ENCODE measurements around the gene ARHGEF10L. TPM values are rescaled to one million over a fixed set of nuclear protein-coding genes. Genes with fewer than 3 reads are reported as not detected.

ARHGEF10L gene
- total RNA-seq, 1 donor from 2014 or later: 4.2 TPM

GRCh38 chr1:17700945-17701810 is 161.7 kb downstream of the ARHGEF10L start:
- no peak for DNase-seq (ENCODE audit: low read depth, low spot score)

GRCh38 chr1:17704176-17704575 is 164.7 kb downstream of the ARHGEF10L start:
- no peak for DNase-seq (ENCODE audit: low read depth, low spot score)

DNA sequence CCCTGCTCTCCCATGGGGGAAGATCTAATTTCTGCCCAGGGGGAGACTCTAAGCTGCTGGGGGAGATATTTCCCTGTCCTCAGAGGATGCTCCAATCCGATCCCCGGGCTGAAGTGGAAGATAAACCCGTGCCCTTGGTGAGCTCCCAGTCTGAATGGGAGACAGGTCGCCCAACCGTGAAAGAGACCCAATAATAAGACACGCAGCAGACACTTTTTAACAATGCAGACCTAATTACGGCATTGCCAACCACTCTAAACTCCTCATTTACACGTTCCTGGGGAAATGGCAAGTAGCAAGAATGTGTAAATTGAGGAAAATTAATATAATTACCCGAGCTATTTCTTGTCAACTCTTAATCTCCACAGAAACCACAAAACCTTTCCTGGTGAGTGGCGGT is 166.9 kb downstream of the ARHGEF10L start:
- no peak for DNase-seq (ENCODE audit: low read depth, low spot score)

DNA sequence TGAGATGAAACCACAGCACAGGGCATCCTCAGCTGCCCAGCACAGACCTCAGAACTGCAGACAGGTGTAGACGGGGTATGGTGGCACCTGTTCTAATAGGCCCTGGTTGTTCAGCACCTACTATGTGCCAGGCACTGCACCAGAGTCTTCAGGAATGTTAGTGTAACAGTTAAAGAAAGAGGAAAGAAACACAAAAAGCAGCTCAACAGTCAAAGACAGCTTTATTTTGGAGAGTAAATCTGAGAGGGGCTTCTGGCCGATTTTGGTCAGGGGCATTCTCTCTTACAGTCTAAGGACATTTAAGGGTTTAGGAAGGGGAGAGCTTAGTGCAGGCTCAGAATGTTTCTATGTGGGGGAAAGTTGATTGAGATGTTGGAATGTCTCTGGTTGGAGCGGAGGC is 170.5 kb downstream of the ARHGEF10L start:
- DNase-seq (ENCODE audit: low read depth, low spot score): no peak

DNA sequence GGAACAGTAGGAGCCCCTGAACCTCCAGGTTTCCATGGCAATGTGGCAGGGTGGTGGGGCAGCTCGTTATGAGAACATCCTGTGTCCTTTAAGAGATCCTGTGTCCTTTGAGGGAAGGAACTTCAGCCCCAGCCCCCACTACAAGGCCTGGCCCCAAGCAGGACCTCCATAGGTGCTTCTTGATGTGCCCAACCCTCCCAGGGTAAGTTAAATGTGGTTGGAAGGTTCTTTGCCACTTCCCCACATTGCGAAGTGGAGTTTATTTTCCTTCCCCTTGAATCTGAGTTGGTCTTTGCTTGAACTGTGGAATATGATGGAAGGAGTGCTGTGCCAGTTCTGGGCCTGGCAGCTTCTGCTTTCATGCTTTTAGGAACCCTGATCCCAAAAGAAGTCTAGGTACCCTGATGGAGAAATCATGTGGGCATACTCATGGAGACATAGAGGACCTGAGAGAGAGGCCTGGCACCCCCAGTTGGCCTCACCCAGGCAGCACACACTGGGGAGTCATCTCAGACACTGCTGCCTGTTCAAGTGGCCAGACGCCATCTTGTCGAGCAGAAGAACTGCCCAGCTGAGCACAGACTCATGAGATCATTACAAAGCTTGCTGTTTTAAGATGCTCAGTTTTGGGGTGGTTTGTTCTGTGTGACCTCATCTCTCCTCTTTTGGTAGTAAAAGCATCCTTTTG is 171.5 kb downstream of the ARHGEF10L start:
- no peak for DNase-seq (ENCODE audit: low read depth, low spot score)

DNA sequence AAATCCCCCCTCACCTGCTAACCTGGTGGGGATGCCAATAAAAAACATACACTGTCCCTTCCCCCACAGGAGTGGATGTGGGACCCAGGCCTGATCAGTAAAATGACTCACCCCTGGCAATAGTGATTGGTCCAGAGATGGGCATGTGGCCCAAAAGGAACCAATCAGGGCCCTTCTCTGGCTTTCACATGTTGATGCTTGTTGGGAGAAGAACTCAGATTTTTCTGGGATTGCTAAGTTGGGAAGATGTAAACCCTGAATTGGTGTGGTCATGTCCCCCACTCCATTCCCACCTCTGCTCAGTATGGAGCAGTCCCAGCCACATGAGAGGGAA is 172.0 kb downstream of the ARHGEF10L start:
- DNase-seq (ENCODE audit: low read depth, low spot score): no peak

DNA sequence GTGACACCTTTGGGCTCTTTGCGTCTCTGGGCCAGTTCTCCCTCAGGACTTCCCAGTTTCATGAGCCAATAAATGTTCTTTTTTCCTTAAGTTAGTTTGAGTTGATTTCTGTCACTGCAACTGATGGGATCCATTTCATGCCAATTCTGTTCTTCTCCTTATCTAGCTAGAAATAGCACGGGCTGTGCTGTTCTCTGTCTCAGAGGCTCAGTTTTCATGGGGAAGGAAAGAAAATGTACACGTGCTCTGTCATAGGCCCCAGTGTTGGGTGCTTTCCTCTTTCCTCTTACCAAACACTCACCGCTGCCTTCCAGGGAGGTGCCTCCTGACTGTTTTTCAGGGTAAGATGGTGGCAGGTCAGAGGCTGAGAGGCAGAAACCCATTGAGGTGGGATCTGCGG is 172.4 kb downstream of the ARHGEF10L start:
- DNase-seq (ENCODE audit: low read depth, low spot score): no peak

DNA sequence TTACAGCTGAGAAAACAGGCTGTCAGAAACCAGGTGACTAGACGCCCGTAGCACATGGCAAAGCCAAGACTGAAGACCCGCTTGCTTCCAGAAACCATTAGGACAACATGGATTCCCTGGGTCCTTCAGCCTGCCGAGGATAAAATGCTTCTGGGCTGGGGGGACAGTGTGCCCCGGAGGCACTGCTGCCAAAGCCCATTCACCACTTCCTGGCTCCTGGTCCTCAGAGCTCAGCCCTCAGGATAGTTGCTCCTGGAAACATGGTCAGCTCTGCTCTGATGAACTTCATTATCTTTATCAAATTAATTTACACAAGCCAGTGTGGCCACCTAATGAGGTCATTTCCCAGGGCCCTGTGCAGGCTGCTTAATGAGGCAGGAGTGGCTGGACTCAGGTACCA is 174.5 kb downstream of the ARHGEF10L start:
- no peak for DNase-seq (ENCODE audit: low read depth, low spot score)

GRCh38 chr1:17717594-17718535 is 178.4 kb downstream of the ARHGEF10L start:
- DNase-seq (ENCODE audit: low read depth, low spot score): no peak

DNA sequence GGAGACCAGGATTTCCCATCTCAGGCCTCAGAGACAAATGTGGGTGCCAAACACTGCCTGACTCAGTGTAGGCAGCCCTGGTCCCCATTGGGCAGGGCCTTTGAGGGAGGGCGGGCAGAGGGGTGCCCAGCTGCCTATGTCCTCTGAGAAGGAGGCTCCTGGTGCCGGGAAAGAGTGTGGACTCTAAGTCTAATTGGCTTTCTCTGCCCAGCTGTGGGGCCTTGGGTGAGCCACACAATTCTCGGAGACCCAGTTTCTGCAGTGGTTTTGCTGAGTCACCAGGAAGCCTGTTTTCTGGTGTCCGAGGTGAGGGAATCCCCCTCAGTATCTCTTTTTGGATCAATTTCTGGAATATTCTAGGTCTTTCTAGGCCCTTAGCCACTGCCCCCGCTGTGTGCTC is 180.4 kb downstream of the ARHGEF10L start:
- DNase-seq (ENCODE audit: low read depth, low spot score): no peak

DNA sequence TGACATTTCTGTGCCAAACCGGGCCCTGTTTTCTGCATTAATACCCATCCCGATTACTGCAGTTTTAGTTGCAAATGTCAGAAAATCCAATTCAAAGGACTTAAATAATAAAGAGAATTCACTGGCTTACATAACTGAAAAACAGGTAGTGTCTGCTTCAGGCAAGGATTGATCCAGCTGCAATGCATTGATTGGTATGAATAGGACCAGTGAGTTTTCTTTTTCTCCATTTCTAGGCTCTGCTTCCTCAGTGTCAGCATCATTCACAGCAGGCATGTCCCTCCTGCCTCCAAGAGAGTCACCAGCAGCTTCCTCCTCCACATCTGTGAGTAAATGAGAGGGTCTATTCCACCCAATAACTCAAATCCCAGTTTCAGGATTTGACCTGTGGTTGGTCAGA is 181.9 kb downstream of the ARHGEF10L start:
- DNase-seq (ENCODE audit: low read depth, low spot score): no peak

DNA sequence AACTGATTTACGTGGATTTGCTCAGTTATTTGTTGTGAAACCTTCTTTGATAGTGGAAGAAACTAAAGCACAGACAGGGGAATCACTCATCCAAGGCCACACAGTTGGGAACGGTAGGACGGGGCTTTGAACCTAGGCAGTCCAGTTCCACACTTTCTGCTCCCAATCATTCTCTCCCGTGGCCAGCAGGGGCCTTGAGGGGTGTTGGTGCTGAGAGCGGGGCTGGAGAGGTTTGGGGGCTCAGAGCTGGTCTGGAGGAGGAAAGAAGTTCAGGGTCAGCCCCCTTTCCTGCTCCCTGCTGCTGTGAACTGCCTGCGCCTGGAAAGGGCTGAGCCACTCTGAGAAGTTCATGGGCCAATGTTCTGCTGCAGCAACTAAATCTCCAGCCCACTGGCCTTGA is 184.2 kb downstream of the ARHGEF10L start:
- DNase-seq (ENCODE audit: low read depth, low spot score): no peak

- DNase-seq (ENCODE audit: low read depth, low spot score): no peak
These were observed 184.7 kb downstream of the ARHGEF10L start for GRCh38 chr1:17724150-17724549.

- no peak for DNase-seq (ENCODE audit: low read depth, low spot score)
These were observed 185.7 kb downstream of the ARHGEF10L start for GRCh38 chr1:17725084-17725719.

GRCh38 chr1:17725811-17726582 is 186.5 kb downstream of the ARHGEF10L start:
- no peak for DNase-seq (ENCODE audit: low read depth, low spot score)

- no peak for DNase-seq (ENCODE audit: low read depth, low spot score)
These were observed 188.7 kb downstream of the ARHGEF10L start for GRCh38 chr1:17728123-17728712.

DNA sequence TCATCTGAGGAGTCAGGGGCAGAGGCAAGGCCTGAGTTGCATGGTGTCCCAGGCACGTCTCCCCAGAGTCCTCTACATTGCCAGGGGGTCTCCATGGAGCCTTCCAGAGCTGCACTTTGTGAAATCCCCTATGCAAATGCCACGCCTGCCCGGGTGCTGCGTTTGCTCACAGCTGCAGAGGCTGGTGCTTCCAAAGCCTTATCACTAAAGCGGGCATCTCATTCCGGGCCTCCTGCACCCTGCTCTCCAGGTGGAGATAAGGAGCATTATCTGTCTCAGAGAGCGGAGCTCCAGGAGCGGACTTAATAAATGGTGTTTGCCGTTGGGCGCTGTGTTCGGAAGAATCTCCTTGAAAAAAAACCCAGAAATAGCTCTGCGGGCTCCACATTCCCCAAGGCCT is 189.8 kb downstream of the ARHGEF10L start:
- no peak for DNase-seq (ENCODE audit: low read depth, low spot score)

DNA sequence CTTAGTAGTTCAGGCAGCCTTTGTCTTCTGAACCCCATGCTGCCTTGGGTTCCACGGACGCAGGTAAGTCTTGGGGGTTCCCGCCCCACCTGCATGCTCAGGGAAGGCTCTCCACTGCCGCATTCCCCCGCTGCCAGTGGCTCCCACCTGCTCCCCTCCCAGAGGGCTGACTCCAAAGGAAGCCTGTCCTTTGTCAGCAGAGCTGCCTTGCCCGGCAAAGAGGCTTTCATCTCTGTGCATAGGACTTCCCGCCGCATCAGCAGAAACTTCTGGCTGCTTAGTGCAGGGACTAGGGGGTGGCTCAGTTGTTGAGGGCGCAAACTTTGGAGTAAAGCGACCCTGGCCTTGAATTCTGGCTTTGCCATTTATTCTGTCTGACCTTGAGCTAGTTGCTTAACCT is 190.4 kb downstream of the ARHGEF10L start:
- DNase-seq (ENCODE audit: low read depth, low spot score): no peak

- no peak for DNase-seq (ENCODE audit: low read depth, low spot score)
These were observed 192.0 kb downstream of the ARHGEF10L start for GRCh38 chr1:17731460-17731859.

GRCh38 chr1:17732475-17732874 is 193.0 kb downstream of the ARHGEF10L start:
- DNase-seq (ENCODE audit: low read depth, low spot score): no peak
